Spleen (tissue), 7 donors: ENCODE results near the gene PSENEN.

Experiments
- POLR2A ChIP-seq, 3 donors: fragments of 450-650 bp; IDR thresholded peaks; one replicate each; pipeline ENCODE4 v1.5.1; 2017; ENCODE audit warnings: antibody characterized with exemption in 3 of 3, mild to moderate bottlenecking in 1 of 3
- POLR2AphosphoS5 ChIP-seq, 3 donors: sonication (generic); formaldehyde crosslinking; IDR thresholded peaks; one replicate each; pipeline ENCODE4 v1.5.1; 2017; ENCODE audit warnings: antibody characterized with exemption in 3 of 3
- TF ChIP-seq, protein P1 (sequence below), 11 experiments: fragments of 200-600 bp in 7 of 11; fragments of 450-650 bp in 4 of 11; sonication (generic) in 4 of 11; IDR thresholded peaks in 8 of 11; conservative IDR thresholded peaks in 3 of 11; 1 replicate in 7 of 11; 2 replicates in 4 of 11; pipeline versions ENCODE4 v1.4.0 to v1.8.0; 2016 to 2021; ENCODE audit warnings: antibody characterized with exemption in 11 of 11, inconsistent platforms in 4 of 11, mild to moderate bottlenecking in 1 of 11
- donor health status: DM: no; HTN: no; CAD: no; lungs with moderate emphysema.
- donor health status: DM: no; HTN: no; CAD: no.
- donor health status: DM: no; HTN: no; CAD: no.

GRCh38 chr19:35741203-35741515, 4.3 kb upstream of the PSENEN start:
- TF ChIP-seq, protein P1, sequence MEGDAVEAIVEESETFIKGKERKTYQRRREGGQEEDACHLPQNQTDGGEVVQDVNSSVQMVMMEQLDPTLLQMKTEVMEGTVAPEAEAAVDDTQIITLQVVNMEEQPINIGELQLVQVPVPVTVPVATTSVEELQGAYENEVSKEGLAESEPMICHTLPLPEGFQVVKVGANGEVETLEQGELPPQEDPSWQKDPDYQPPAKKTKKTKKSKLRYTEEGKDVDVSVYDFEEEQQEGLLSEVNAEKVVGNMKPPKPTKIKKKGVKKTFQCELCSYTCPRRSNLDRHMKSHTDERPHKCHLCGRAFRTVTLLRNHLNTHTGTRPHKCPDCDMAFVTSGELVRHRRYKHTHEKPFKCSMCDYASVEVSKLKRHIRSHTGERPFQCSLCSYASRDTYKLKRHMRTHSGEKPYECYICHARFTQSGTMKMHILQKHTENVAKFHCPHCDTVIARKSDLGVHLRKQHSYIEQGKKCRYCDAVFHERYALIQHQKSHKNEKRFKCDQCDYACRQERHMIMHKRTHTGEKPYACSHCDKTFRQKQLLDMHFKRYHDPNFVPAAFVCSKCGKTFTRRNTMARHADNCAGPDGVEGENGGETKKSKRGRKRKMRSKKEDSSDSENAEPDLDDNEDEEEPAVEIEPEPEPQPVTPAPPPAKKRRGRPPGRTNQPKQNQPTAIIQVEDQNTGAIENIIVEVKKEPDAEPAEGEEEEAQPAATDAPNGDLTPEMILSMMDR (IDR thresholded peaks at IDR 0.05 in 8 of 11, conservative IDR thresholded peaks at IDR 0.05 in 3 of 11) = no peak
- TF ChIP-seq POLR2AphosphoS5 (IDR thresholded peaks at IDR 0.05) (no peak), POLR2A (IDR thresholded peaks at IDR 0.05) (no peak)
